Spleen (tissue), 7 donors: ENCODE data around the gene TRIM9.

ENCODE experiments used
- POLR2A ChIP-seq, 3 donors: fragments of 450-650 bp; IDR thresholded peaks; one replicate each; pipeline ENCODE4 v1.5.1; 2017; ENCODE audit warnings: antibody characterized with exemption in 3 of 3, mild to moderate bottlenecking in 1 of 3
- TF ChIP-seq, protein P1 (sequence below), 11 experiments: fragments of 200-600 bp in 7 of 11; fragments of 450-650 bp in 4 of 11; sonication (generic) in 4 of 11; IDR thresholded peaks in 8 of 11; conservative IDR thresholded peaks in 3 of 11; 1 replicate in 7 of 11; 2 replicates in 4 of 11; pipeline versions ENCODE4 v1.4.0 to v1.8.0; 2016 to 2021; ENCODE audit warnings: antibody characterized with exemption in 11 of 11, inconsistent platforms in 4 of 11, mild to moderate bottlenecking in 1 of 11
- donor health status: DM: no; HTN: no; CAD: no; lungs with moderate emphysema.
- donor health status: DM: no; HTN: no; CAD: no.
- donor health status: DM: no; HTN: no; CAD: no.

DNA sequence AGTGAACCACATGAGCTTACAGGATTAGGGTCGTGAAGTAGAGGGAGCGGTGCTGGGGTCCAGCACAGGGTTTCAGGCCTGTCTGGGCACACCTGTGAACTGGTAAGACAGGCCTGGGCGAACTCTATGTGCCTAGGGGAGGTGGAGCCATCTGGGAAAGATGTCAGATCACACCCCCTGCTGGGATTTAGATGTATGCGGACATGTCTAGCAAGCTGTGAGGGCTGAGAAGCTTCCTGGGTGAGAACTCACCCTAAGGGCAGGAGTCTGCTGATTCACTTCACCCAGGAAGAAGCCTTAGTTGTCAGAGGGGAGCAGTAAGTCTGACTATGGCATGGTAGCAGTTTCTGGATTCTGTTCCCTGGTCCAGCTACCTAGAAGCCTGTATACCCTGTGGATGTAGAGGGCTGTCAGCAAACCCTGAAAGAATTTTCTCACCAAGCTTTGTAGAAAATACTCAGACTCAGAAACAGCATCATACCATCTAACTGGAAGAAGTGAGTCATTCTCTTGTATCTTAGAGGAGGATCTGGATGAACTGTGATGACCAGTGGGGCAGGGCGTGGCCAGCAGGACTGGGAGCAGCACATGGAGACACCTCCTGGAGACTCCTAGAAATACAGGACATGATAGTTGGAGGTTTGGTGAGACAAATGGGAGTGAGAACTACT, 139.4 kb downstream of the TRIM9 start:
- TF ChIP-seq, protein P1, sequence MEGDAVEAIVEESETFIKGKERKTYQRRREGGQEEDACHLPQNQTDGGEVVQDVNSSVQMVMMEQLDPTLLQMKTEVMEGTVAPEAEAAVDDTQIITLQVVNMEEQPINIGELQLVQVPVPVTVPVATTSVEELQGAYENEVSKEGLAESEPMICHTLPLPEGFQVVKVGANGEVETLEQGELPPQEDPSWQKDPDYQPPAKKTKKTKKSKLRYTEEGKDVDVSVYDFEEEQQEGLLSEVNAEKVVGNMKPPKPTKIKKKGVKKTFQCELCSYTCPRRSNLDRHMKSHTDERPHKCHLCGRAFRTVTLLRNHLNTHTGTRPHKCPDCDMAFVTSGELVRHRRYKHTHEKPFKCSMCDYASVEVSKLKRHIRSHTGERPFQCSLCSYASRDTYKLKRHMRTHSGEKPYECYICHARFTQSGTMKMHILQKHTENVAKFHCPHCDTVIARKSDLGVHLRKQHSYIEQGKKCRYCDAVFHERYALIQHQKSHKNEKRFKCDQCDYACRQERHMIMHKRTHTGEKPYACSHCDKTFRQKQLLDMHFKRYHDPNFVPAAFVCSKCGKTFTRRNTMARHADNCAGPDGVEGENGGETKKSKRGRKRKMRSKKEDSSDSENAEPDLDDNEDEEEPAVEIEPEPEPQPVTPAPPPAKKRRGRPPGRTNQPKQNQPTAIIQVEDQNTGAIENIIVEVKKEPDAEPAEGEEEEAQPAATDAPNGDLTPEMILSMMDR (IDR thresholded peaks at IDR 0.05 in 8 of 11, conservative IDR thresholded peaks at IDR 0.05 in 3 of 11) = peak in 2 of 11 experiments; percentile 19 to 24
- no peak for TF ChIP-seq POLR2A (IDR thresholded peaks at IDR 0.05)
